ENCODE results near the gene KASH5. TPM values are rescaled to one million over a fixed set of nuclear protein-coding genes. Genes with fewer than 3 reads are reported as not detected.
A peak's percentile ranks its signal among the peaks of the same experiment; 100 is the strongest.

The KASH5 gene, protein sequence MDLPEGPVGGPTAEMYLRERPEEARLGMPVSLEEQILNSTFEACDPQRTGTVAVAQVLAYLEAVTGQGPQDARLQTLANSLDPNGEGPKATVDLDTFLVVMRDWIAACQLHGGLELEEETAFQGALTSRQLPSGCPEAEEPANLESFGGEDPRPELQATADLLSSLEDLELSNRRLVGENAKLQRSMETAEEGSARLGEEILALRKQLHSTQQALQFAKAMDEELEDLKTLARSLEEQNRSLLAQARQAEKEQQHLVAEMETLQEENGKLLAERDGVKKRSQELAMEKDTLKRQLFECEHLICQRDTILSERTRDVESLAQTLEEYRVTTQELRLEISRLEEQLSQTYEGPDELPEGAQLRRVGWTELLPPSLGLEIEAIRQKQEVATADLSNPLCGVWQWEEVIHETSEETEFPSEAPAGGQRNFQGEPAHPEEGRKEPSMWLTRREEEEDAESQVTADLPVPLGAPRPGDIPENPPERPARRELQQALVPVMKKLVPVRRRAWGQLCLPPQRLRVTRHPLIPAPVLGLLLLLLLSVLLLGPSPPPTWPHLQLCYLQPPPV
- under 1 TPM; 0.45 to 0.85 TPM for total RNA-seq

DNA sequence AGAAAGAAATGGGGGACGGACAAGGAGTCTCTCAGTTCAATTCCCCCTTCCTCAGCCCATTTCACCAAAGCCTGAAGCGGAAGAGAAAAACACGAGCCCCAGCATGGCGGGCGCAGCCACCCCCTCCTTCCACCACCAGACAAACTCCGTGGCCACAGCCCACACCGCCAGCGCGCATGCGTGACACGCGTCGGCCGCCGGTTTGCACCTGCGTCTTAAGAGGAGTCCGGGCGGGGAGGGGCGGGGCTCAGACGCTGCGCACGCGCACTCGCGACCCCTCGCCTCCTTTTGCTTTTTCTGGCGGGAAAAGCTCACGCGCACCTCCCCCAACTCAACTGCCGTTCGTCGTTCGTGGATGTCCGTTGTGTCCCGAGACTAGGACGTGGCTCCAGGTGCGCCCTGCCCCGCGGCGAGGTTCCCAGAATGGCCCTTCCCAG lies at the start of gene KASH5:
Gene KASH5 (plus strand): TSS at position 314 of the 437 bp plus-strand sequence. CDS start 2,635 bp downstream, outside the sequence.
- POLR2A ChIA-PET = no interaction called here

DNA sequence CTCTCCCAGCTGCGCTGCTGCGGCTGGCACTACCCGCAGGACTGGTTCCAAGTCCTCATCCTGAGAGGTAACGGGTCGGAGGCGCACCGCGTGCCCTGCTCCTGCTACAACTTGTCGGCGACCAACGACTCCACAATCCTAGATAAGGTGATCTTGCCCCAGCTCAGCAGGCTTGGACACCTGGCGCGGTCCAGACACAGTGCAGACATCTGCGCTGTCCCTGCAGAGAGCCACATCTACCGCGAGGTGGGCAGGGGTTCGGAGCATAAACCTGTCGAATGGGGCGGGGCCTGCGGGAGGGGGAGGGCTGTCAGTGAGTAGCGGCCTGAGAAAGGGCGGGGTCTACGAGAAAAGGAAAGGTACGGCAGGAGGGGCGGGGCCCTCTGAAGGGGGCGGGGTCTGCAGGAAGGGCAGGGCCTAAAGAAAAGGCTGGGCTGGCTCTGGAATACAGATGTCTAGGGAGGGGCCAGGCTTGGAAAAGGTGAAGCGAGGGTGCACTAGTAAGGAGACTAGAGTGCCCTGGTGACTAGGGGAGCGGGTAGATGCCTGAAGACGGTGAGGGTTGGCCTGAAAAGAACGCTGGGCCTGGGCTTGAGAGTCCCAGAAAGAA lies 49.3 kb upstream of the KASH5 start:
- POLR2A ChIA-PET = no interaction called here
- DNase-seq = no peak
- H3K36me3 Mint-ChIP-seq (ENCODE audit: low read depth) = peaks cover 52% of the 10 kb centered on the region
- no peak overlapping the region for H3K27ac Mint-ChIP-seq
- H3K9me3 Mint-ChIP-seq = no peaks in the 10 kb centered on the region
- no peaks in the 10 kb centered on the region for H3K27me3 Mint-ChIP-seq
- no peak overlapping the region for H3K4me3 Mint-ChIP-seq
- CTCF ChIA-PET = no interaction called here
- H3K4me1 Mint-ChIP-seq = peaks cover 54% of the 10 kb centered on the region

More for the DNA sequence above, at the start of gene KASH5:
- peak within 1 kb of the TSS; percentile 58 for H3K4me3 Mint-ChIP-seq
- H3K9me3 Mint-ChIP-seq = peaks cover 8% of the 10 kb centered on the region
- CTCF ChIA-PET = no interaction called here
- H3K36me3 Mint-ChIP-seq (ENCODE audit: low read depth) = peaks cover 2% of the 10 kb centered on the region
- H3K4me1 Mint-ChIP-seq = peaks cover 31% of the 10 kb centered on the region
- peak; percentile 88 for DNase-seq
- H3K27me3 Mint-ChIP-seq = peaks cover 9% of the 10 kb centered on the region
- peak within 1 kb of the TSS; percentile 86 for H3K27ac Mint-ChIP-seq

DNA sequence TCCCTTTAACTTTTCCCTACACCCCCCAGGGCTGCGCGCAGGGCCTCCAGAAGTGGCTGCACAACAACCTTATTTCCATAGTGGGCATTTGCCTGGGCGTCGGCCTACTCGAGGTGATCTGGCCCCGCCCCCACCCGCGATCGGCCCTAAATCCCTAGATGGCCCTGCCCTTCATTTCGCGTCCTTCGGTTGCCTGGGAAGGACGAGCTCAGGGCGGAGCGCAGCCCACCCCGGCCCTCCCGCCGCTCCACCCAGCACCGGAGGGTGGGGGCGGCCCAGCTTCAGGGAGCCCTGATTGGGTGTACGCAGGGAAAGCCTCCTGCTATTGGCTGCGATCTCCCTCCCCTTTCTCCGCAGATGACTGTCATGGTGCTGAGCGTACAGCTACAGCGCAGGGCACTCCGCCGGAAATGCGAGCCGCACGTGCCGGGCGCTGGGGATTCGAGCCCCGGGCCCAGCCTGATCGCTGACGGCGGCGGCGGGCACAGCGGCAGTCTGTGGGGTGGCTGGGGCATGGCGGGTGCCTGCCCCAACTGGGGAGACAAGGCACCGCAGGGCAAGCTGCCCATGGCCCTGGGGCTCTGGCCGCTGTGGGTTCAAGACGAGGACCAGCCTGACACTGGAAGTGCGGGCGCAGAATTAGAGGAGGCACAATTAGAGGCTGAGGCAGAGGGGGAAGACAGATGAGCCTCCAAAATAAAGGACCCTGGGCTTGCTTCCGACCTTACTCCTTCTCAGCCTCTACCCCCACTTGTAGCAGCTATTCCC lies 48.6 kb upstream of the KASH5 start:
- peaks cover 48% of the 10 kb centered on the region for H3K4me1 Mint-ChIP-seq
- no peaks in the 10 kb centered on the region for H3K27me3 Mint-ChIP-seq
- no peak for DNase-seq
- H3K27ac Mint-ChIP-seq = no peak overlapping the region
- H3K36me3 Mint-ChIP-seq (ENCODE audit: low read depth) = peaks cover 52% of the 10 kb centered on the region
- POLR2A ChIA-PET = no interaction called here
- CTCF ChIA-PET = no interaction called here
- no peak overlapping the region for H3K4me3 Mint-ChIP-seq
- H3K9me3 Mint-ChIP-seq = no peaks in the 10 kb centered on the region

DNA sequence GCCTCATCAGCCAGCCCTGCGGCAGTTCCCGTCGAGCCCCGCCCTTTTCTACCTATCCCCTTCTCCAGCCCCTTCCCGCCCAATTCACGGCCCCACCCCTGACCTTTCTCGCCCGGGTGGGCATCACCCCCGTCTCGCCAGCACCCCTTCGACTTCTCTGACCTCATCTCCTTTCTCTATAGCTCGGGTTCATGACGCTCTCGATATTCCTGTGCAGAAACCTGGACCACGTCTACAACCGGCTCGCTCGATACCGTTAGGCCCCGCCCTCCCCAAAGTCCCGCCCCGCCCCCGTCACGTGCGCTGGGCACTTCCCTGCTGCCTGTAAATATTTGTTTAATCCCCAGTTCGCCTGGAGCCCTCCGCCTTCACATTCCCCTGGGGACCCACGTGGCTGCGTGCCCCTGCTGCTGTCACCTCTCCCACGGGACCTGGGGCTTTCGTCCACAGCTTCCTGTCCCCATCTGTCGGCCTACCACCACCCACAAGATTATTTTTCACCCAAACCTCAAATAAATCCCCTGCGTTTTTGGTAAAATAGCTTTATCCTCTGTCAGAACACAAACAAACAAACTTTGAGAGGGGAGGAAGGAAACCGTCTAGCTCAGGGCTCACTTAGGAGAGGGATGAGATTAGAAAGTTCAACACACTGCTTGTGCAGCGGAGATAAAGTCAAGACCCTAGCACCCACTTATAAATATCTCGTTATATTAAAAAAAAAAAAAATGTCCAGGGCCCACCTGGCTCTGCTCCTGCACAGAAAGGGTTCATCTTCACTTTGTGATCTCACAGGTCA lies 47.8 kb upstream of the KASH5 start:
- no peak for DNase-seq
- POLR2A ChIA-PET = no interaction called here
- no peaks in the 10 kb centered on the region for H3K27me3 Mint-ChIP-seq
- H3K9me3 Mint-ChIP-seq = no peaks in the 10 kb centered on the region
- H3K27ac Mint-ChIP-seq = peak overlapping the region; percentile 66
- CTCF ChIA-PET = interaction anchor here (0.7 kb wide), 1 partner anchor 243 kb away, joined by 5 read pairs; no protein-coding TSS in a partner anchor
- peaks cover 51% of the 10 kb centered on the region for H3K36me3 Mint-ChIP-seq (ENCODE audit: low read depth)
- H3K4me1 Mint-ChIP-seq = peaks cover 41% of the 10 kb centered on the region
- no peak overlapping the region for H3K4me3 Mint-ChIP-seq

DNA sequence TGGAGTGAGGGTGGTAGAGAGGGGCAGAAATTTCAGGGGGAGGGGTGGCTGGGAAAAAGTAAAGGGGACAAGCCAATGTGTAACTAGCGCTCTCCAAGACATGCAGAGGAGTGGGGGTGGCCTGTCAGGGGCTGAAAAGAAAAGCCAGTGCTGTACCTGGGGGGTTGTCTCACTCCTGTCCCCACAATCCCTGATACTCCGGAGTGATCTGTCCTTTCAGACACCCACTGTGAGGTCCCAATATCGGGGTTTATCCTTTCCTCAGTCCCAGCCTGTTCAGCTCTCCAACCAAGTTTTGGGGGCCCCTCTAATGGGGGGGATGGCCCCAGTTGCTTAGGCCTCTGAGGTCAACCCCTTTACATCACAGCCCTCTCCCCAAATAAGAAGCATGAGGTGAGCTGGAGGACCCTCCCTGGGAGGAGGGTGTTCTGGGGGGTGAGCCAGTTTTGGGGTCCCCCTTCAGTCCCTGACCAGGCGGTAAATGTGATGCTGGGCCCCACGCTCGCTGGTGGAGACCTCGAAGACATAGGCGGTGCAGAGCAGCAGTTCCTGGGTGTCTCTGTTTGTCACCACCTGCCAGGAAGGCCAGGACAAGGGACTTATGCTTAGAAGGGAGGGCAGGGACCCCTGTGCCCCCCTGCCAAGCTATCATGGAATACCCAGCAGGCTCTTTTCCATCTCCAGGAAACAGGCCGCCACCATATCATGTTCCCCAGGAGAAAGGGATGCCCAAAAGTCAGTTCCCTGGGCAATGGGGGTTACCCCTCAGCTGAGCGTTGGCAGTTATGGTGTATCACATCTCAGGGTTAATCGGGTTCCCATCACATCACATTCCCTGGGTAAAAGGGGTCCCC lies 47.0 kb upstream of the KASH5 start:
- DNase-seq = no peak
- peaks cover 34% of the 10 kb centered on the region for H3K4me1 Mint-ChIP-seq

DNA sequence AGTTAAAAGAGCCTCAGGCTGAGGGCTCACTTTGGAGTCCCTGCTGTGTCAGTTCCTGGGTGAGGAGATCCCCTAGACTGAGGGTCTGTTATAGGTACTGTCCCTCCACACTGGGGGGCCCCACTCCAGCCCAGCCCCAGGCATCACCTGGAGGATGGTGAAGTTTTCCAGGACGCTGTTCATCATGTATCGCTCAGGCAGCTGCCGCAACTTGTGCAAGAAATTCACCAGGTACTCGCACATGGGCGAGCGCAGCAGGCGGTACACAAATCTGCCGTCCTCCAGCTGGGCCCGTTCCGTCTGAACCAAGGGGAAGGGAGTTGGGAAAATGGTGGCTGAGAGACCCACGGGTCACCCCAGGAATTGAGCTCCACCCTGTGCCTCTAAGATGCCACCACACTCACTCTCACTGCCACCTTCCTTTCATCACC lies 45.7 kb upstream of the KASH5 start:
- Mint-ChIP-seq H3K36me3 (ENCODE audit: low read depth) (peaks cover 38% of the 10 kb centered on the region), H3K27ac (no peak overlapping the region), H3K27me3 (no peaks in the 10 kb centered on the region), H3K4me3 (no peak overlapping the region), H3K9me3 (no peaks in the 10 kb centered on the region), H3K4me1 (peaks cover 23% of the 10 kb centered on the region)
- no peak for DNase-seq
- ChIA-PET POLR2A (no interaction called here), CTCF (no interaction called here)

More for the DNA sequence above, 47.0 kb upstream of the KASH5 start:
- Mint-ChIP-seq H3K36me3 (ENCODE audit: low read depth) (peaks cover 45% of the 10 kb centered on the region), H3K9me3 (no peaks in the 10 kb centered on the region), H3K27ac (no peak overlapping the region), H3K4me3 (no peak overlapping the region), H3K27me3 (no peaks in the 10 kb centered on the region)
- POLR2A ChIA-PET = no interaction called here
- CTCF ChIA-PET = interaction anchor here (0.7 kb wide), 1 partner anchor 244 kb away, joined by 5 read pairs; no protein-coding TSS in a partner anchor

DNA sequence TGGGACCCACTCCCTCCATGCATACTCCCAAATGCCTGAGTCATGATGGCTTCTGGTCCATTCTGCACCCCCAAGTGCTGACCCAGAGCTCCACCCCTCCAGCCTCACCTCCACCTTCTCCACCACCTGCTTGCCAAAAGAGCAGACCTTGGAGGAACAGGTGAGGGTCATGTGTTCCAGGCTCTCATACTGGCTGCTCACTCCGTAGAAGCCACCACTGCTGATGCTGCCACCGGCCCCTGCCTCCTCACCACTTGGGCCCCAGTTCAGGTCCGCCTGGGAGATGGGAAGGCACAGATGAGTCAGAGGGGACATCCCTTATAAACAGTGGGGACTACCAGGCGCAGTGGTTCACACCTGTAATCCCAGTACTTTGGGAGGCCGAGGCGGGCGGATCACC lies 44.9 kb upstream of the KASH5 start:
- POLR2A ChIA-PET = interaction anchor here (0.6 kb wide), 1 partner anchor 100 kb away, joined by 3 read pairs; no protein-coding TSS in a partner anchor
- CTCF ChIA-PET = interaction anchor here (0.7 kb wide), 1 partner anchor 135 kb away, joined by 5 read pairs; no protein-coding TSS in a partner anchor
- no peak for DNase-seq
- Mint-ChIP-seq H3K36me3 (ENCODE audit: low read depth) (peaks cover 30% of the 10 kb centered on the region), H3K4me1 (peaks cover 17% of the 10 kb centered on the region), H3K4me3 (no peak overlapping the region), H3K9me3 (no peaks in the 10 kb centered on the region), H3K27ac (no peak overlapping the region), H3K27me3 (no peaks in the 10 kb centered on the region)

DNA sequence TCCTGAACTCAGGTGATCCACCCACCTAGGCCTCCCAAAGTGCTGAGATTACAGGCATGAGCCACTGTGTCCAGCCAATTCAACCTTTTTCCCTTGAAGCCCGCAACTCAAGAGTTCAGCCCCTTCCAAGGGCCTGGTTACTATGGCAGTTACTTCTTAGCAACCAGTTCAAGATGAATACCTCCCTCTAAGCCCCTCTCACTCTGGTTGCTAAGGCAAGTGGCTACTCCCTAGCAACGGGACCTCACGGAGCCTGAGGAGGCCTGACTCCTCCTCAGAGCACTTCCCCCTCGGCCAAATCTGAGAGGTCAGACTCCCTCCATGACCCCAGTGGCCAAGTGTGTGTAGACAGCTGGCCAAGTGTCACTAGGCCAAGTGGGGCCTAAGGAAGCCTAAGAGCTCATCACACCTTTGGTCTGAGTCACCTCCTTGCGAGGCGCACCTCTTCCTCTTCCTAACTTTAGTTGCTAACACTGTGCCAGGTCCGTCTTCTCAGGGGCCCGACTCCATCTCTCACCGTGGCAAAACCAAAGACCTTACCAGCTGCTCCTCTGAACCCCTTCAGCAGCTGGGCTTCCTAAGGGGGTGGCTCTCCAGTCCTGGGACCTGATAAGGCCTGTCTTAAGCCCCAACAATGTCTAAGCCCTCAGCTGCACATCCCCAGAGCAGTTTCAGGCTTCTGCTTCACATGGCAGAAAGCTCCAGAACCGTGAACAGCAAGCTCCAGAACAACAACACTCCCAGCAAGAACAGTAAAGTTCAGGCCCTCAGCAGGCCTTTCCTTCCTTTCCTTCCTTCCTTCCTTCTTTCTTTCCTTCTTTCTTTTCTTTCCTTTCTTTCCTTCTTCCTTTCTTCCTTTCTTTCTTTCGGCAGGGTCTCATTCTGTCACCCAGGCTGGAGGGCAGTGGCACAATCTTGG lies 43.3 kb upstream of the KASH5 start:
- POLR2A ChIA-PET = no interaction called here

DNA sequence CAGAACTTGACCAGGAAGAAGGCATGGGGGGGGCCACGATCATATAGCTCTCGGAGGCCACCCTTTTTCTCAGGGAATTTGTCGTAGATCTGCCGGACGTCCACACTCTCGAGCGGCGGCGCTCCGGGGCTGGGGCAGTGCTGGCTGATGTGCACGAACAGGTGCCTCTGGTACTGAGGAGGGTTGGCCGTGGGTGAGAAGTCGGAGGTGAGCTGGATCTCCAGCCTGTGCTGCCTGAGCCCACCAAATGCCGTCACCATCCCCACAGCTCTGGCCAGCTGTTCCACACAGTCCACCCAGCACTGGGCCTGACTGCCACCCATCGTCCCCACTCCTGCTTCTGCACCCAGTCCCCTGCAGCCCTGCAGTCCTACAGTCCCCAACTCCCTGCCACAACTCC lies 40.9 kb upstream of the KASH5 start:
- DNase-seq = no peak
- Mint-ChIP-seq H3K4me3 (no peak overlapping the region), H3K27ac (no peak overlapping the region), H3K9me3 (peaks cover 3% of the 10 kb centered on the region), H3K27me3 (no peaks in the 10 kb centered on the region), H3K36me3 (ENCODE audit: low read depth) (peaks cover 5% of the 10 kb centered on the region), H3K4me1 (no peaks in the 10 kb centered on the region)
- ChIA-PET POLR2A (no interaction called here), CTCF (no interaction called here)

More for the DNA sequence above, 43.3 kb upstream of the KASH5 start:
- peaks cover 3% of the 10 kb centered on the region for H3K9me3 Mint-ChIP-seq
- H3K4me3 Mint-ChIP-seq = no peak overlapping the region
- H3K36me3 Mint-ChIP-seq (ENCODE audit: low read depth) = peaks cover 18% of the 10 kb centered on the region
- no peaks in the 10 kb centered on the region for H3K27me3 Mint-ChIP-seq
- no peak overlapping the region for H3K27ac Mint-ChIP-seq
- DNase-seq = no peak
- CTCF ChIA-PET = interaction anchor here (1.6 kb wide), 1 partner anchor 12 kb away, joined by 6 read pairs; no protein-coding TSS in a partner anchor
- peaks cover 7% of the 10 kb centered on the region for H3K4me1 Mint-ChIP-seq

DNA sequence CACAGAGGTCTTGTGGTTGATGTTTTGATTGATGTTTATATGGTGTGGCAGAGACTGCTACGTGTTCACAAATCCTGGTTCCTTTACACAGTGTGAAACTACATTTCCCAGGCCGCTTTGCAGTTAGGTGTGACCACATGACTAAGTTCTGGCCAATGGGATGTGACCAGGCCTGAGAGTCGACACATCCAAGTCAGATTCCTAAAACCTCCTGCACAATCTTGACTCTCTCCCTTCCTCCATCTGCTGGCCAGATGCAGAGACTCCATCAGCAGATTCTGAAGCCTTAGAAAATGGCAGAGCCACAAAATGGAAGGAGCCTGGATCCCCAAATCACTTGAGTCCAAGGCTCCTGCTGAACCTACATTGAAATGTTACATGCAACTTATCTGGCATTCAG lies 40.2 kb upstream of the KASH5 start:
- Mint-ChIP-seq H3K4me3 (no peak overlapping the region), H3K9me3 (peaks cover 3% of the 10 kb centered on the region), H3K4me1 (no peaks in the 10 kb centered on the region), H3K27ac (no peak overlapping the region), H3K36me3 (ENCODE audit: low read depth) (peaks cover 2% of the 10 kb centered on the region), H3K27me3 (no peaks in the 10 kb centered on the region)
- POLR2A ChIA-PET = no interaction called here
- CTCF ChIA-PET = interaction anchor here (0.6 kb wide), 1 partner anchor 19 kb away, joined by 5 read pairs; no protein-coding TSS in a partner anchor
- no peak for DNase-seq

Measured in activated CD4-positive, alpha-beta T cell treated with anti-CD3 and anti-CD28 coated beads, Interleukin-2, amount 10 ng/mL, durations not matched to agents 7 days and 5 days (primary cell).